C4-2B (cell line): Measurements from ENCODE around the gene LHCGR.
"Not testable (repeated sequence)": the region's sequence is repeated elsewhere in the genome, so short reads cannot be mapped to it uniquely, and the experiment has no call there.

Experiments
- H3K27ac ChIP-seq: fragments of 450-650 bp; 2 replicates; pipeline ENCODE4 v1.5.1; 2017
- CTCF ChIP-seq: fragments of 450-650 bp; conservative IDR thresholded peaks from 2 replicates; pipeline ENCODE4 v1.5.1; 2017; ENCODE audit warnings: mild to moderate bottlenecking
- ZFX ChIP-seq: fragments of 450-650 bp; IDR thresholded peaks from 2 replicates; pipeline ENCODE4 v1.6.1; 2017

The LHCGR gene

DNA sequence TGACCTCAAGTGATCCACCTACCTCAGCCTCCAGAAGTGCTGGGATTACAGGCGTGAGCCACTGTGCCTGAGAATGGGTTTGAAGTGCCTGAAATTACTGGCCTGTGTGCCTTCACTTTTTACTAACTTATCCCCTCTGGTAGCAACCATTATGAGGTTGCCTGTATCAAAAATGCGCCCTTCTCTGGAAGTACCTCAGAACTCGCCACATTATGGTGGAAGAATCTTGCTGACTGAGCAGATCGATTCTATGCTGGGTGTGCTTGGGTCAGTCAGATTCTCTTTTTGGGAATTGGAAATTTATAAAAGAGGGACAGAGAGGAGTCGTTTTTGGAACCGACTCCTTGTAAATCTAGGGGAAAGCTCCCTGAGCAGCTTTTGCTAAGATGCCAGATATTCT, 8.2 kb downstream of the LHCGR start:
- TF ChIP-seq ZFX (no peak), CTCF (no peak)

DNA sequence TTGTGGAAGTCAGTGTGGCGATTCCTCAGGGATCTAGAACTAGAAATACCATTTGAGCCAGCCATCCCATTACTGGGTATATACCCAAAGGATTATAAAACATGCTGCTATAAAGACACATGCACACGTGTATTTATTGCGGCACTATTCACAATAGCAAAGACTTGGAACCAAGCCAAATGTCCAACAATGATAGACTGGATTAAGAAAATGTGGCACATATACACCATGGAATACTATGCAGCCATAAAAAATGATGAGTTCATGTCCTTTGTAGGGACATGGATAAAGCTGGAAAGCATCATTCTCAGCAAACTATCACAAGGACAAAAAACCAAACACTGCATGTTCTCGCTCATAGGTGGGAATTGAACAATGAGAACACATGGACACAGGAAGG, 16.3 kb downstream of the LHCGR start:
- not testable (repeated sequence) for H3K27ac ChIP-seq

More for the DNA sequence above, 8.2 kb downstream of the LHCGR start:
- H3K27ac ChIP-seq, result no peak overlapping the region

DNA sequence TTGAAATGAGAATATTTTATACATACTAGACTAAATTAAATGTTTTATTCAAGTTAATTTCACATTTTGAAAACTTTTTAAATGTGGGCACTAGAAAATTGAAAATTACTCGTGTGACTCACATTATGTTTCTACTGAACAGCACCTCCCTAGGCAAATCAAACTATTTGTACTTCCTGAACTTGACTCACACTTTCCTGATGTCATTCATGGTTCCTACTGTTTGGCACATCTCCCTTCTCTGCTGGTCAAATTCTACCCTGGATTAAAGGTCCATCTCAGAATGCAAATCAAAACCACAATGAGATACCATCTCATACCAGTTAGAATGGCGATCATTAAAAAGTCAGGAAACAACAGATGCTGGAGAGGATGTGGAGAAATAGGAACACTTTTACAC, 16.7 kb downstream of the LHCGR start:
- H3K27ac ChIP-seq, result no peak overlapping the region
- TF ChIP-seq ZFX (no peak), CTCF (no peak)

GRCh38 chr2:48736251-48736650, 19.3 kb downstream of the LHCGR start:
- no peak for TF ChIP-seq ZFX
- no peak for TF ChIP-seq CTCF

DNA sequence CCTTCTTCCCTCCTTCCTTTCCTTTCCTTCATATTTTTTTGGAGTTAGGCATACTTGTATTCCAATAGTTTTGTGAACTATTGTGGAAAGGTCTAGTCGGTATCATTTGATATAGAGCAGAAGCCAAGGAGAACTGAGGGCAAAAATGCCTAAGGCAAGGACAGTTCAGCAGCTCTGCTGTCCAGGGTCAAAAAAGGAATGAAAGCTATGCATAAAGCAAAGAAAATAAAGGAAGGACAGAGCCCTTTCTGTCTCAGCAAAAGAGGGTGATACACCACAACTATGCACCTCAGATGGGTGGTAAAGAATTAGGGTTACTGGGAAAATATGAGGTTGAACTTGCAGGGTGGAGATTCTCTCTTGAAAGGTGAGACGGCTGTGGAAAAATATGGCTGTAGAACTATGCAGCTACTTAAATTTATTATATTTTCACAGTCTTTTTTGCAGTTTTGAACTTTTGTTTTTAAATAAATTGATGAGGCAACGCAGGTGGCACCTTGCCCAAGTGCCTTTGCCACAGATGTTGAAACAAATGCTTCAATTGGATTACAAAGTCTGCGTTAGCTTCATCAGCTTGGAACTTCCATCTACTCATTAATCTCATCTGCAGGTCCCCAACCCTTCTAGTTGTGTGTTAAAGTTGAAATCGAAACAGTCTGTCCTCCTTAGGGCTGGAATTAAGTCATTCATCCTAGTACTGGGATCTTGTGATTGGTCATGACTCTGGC, 20.8 kb downstream of the LHCGR start:
- TF ChIP-seq CTCF (no peak), ZFX (no peak)
- H3K27ac ChIP-seq, result no peak overlapping the region

More at GRCh38 chr2:48736251-48736650, 19.3 kb downstream of the LHCGR start:
- no peak overlapping the region for H3K27ac ChIP-seq

- no peak for TF ChIP-seq ZFX
- no peak for TF ChIP-seq CTCF
- no peak overlapping the region for H3K27ac ChIP-seq
Measured at GRCh38 chr2:48733067-48733503, 22.4 kb downstream of the LHCGR start.

GRCh38 chr2:48728840-48729239, 26.7 kb downstream of the LHCGR start:
- no peak overlapping the region for H3K27ac ChIP-seq
- TF ChIP-seq CTCF, result no peak
- TF ChIP-seq ZFX, result no peak

- H3K27ac ChIP-seq, result no peak overlapping the region
- TF ChIP-seq ZFX (no peak), CTCF (no peak)
Measured at GRCh38 chr2:48728295-48728694, 27.2 kb downstream of the LHCGR start.
